HepG2 (cell line): ENCODE results near the gene GIPC2. TPM values are rescaled to one million over a fixed set of nuclear protein-coding genes. Genes with fewer than 3 reads are reported as not detected.
A peak's percentile ranks its signal among the peaks of the same experiment; 100 is the strongest.

ENCODE experiments used
- ATAC-seq: fragments of 200-7000 bp; cut with Tn5 transposase; 3 replicates; pipeline ENCODE4 v1.9.1; 2020; ENCODE audit warnings: mild to moderate bottlenecking, moderate library complexity
- BruUV-seq: library from RNA; stranded (reverse); fragments of 400-500 nt; replicated peaks from 2 replicates; lab custom pipeline; 2021; lab: Mats Ljungman, UMichigan
- CTCF ChIA-PET: fragments of 300-600 bp; formaldehyde crosslinking; extraction: SDS; loops from one replicate; lab custom pipeline; 2021; ENCODE audit warnings: low total read pairs, inconsistent platforms, low intra/inter-chr PET ratio; lab: Yijun Ruan, JAX
- POLR2A ChIA-PET: fragments of 350-600 bp; sonication (Branson Sonifier 250); formaldehyde crosslinking; loops from one replicate; lab custom pipeline; 2020; ENCODE audit warnings: antibody characterized with exemption, inconsistent platforms; lab: Yijun Ruan, JAX
- DNase-seq: peaks from one replicate; pipeline ENCODE4 v3.0.0-alpha.2; 2015; ENCODE audit warnings: low spot score
- FAIRE-seq: peaks from 3 replicates; lab custom pipeline; 2011; peaks lifted over from hg19 to GRCh38; lab: Jason Lieb, UNC
- H2AFZ ChIP-seq: one replicate; pipeline ENCODE4 v1.6.1; 2011; ENCODE audit warnings: low read length, inconsistent platforms
- H3K27ac ChIP-seq: fragments of 300-600 bp; 3 replicates; pipeline ENCODE4 v1.8.0; 2011; ENCODE audit warnings: mixed run types, mild to moderate bottlenecking, mixed read lengths, low read length, inconsistent platforms; ENCODE audit not compliant: insufficient read depth; ENCODE audit errors: extremely low read length
- H3K27me3 ChIP-seq, 2 experiments: fragments of 200-600 bp in 1 of 2; 2 replicates in 1 of 2; 3 replicates in 1 of 2; pipeline versions ENCODE4 v1.6.0 to v1.8.0; 2011; ENCODE audit warnings: low read length in 2 of 2, mild to moderate bottlenecking in 2 of 2, moderate library complexity in 2 of 2, inconsistent platforms in 1 of 2; ENCODE audit not compliant: insufficient read depth in 2 of 2, control insufficient read depth in 1 of 2
- H3K36me3 ChIP-seq, 2 experiments: fragments of 200-600 bp in 1 of 2; replicated peaks in 1 of 2; 2 replicates in 1 of 2; 3 replicates in 1 of 2; pipeline versions ENCODE4 v1.5.1 to v1.8.0; 2011; ENCODE audit warnings: low read length in 2 of 2, inconsistent platforms in 1 of 2; ENCODE audit not compliant: insufficient read depth in 2 of 2, control insufficient read depth in 1 of 2
- H3K4me1 ChIP-seq: 2 replicates; pipeline ENCODE4 v1.5.1; 2012; ENCODE audit warnings: low read length, inconsistent platforms; ENCODE audit not compliant: insufficient read depth
- H3K4me2 ChIP-seq: 2 replicates; pipeline ENCODE4 v1.6.0; 2011; ENCODE audit warnings: low read depth, low read length, inconsistent platforms
- H3K4me3 ChIP-seq, 3 experiments: fragments of 200-600 bp in 1 of 3; sonication (generic), shearing (Covaris generic) in 1 of 3; replicated peaks in 1 of 3; 2 replicates each; pipeline ENCODE4 v1.5.1; 2011 to 2016; ENCODE audit warnings: low read length in 3 of 3, inconsistent platforms in 2 of 3, low read depth in 2 of 3, mild to moderate bottlenecking in 2 of 3, control low read depth in 1 of 3, mixed read lengths in 1 of 3; ENCODE audit not compliant: insufficient read depth in 1 of 3
- H3K79me2 ChIP-seq: one replicate; pipeline ENCODE4 v1.6.1; 2011; ENCODE audit warnings: low read length, inconsistent platforms; ENCODE audit not compliant: insufficient read depth
- H3K9ac ChIP-seq: 2 replicates; pipeline ENCODE4 v1.6.0; 2011; ENCODE audit warnings: mild to moderate bottlenecking, low read depth, low read length, inconsistent platforms; ENCODE audit not compliant: insufficient read depth
- H3K9me3 ChIP-seq: 2 replicates; pipeline ENCODE4 v1.5.1; 2012; ENCODE audit warnings: mild to moderate bottlenecking, low read length
- H4K20me1 ChIP-seq: 2 replicates; pipeline ENCODE4 v1.6.0; 2011; ENCODE audit warnings: inconsistent platforms, mild to moderate bottlenecking, low read length, moderate library complexity; ENCODE audit not compliant: insufficient read depth
- ASH2L ChIP-seq: fragments of 300-600, 200-600 bp; sonication (generic); IDR thresholded peaks from 2 replicates; pipeline ENCODE4 v1.7.0; 2017; ENCODE audit warnings: low read depth, mild to moderate bottlenecking, moderate library complexity, mixed read lengths, low read length; ENCODE audit not compliant: insufficient read length
- HNF4A ChIP-seq: sonication (generic); formaldehyde crosslinking; IDR thresholded peaks from 2 replicates; pipeline ENCODE4 v1.4.0; 2020; ENCODE audit warnings: missing genetic modification reagents
- MAFK ChIP-seq, 2 experiments: IDR thresholded peaks in 1 of 2; conservative IDR thresholded peaks in 1 of 2; 2 replicates each; pipeline ENCODE4 v1.6.1; 2011; ENCODE audit warnings: improper control_type of control experiment in 2 of 2, low read length in 2 of 2
- POGZ ChIP-seq: sonication (generic); formaldehyde crosslinking; IDR thresholded peaks from 2 replicates; pipeline ENCODE4 v1.4.0; 2020; ENCODE audit warnings: mild to moderate bottlenecking, missing genetic modification reagents
- ZBTB42 ChIP-seq: sonication (generic); formaldehyde crosslinking; IDR thresholded peaks from 2 replicates; pipeline ENCODE4 v1.5.0; 2020; ENCODE audit warnings: mild to moderate bottlenecking, missing genetic modification reagents
- ZNF552 ChIP-seq: sonication (generic); formaldehyde crosslinking; IDR thresholded peaks from 2 replicates; pipeline ENCODE4 v1.9.0; 2022; ENCODE audit warnings: missing genetic modification reagents, mild to moderate bottlenecking, borderline replicate concordance
- ZNF644 ChIP-seq: IDR thresholded peaks from 2 replicates; pipeline ENCODE4 v1.6.1; 2016; ENCODE audit warnings: low read depth
- WGBS: methylation state at CpG from one replicate; pipeline ENCODE4 v1.1.6; 2017; ENCODE audit warnings: low lambda C conversion rate; 5-methylcytosine and 5-hydroxymethylcytosine counted together
- in situ Hi-C: cut with HindIII; loops from 2 replicates; pipeline ENCODE4 v1.10.0; 2017; ENCODE audit warnings: low pct_unique_long_range_greater_than_20kb; ENCODE audit not compliant: extremely low pct_ligation_motif_present
- intact Hi-C: fragments of 100-400 bp; cut with micrococcal nuclease; formaldehyde crosslinking; loops from one replicate; pipeline ENCODE4 v1.10.0; 2022; ENCODE audit not compliant: unreplicated experiment
- polyA plus RNA-seq, 8 experiments: library from polyadenylated mRNA; depleted of rRNA in 3 of 8; stranded (reverse) in 7 of 8; unstranded in 1 of 8; fragments of >200 nt; fragmentation: Illumina TruSeq in 4 of 8; extraction: Trizol in 4 of 8; gene quantifications; 2 replicates each; pipeline versions ENCODE4 v1.2.1 to v1.2.3, GENCODE V29; 2011 to 2016; ENCODE audit warnings: low read depth in 4 of 8, missing spikeins in 1 of 8, mixed read lengths in 1 of 8; ENCODE audit not compliant: insufficient read depth in 1 of 8
- total RNA-seq, 5 experiments: library from RNA; depleted of rRNA; stranded (reverse); fragments of >200 nt; fragmentation: Illumina TruSeq; extraction: Trizol; gene quantifications; 2 replicates each; pipeline ENCODE4 v1.2.3, GENCODE V29; 2016; ENCODE audit warnings: low read depth in 1 of 5
- TF ChIP-seq, protein P1 (sequence below): sonication (generic); formaldehyde crosslinking; IDR thresholded peaks from 2 replicates; pipeline ENCODE4 v1.4.0; 2020; ENCODE audit warnings: missing genetic modification reagents
- TF ChIP-seq, protein P2 (sequence below): sonication (generic); formaldehyde crosslinking; IDR thresholded peaks from 2 replicates; pipeline ENCODE4 v1.4.0; 2020; ENCODE audit warnings: missing genetic modification reagents, borderline replicate concordance
- TF ChIP-seq, protein P3 (sequence below): IDR thresholded peaks from 2 replicates; pipeline ENCODE4 v1.4.0; 2020; ENCODE audit warnings: mild to moderate bottlenecking, missing genetic modification reagents

Gene GIPC2
- total and polyA plus RNA-seq, 2 of the 13 experiments (the other 11 are each of a cell fraction or from before 2014, with no cell fraction given): 6.1 to 21.6 TPM

DNA sequence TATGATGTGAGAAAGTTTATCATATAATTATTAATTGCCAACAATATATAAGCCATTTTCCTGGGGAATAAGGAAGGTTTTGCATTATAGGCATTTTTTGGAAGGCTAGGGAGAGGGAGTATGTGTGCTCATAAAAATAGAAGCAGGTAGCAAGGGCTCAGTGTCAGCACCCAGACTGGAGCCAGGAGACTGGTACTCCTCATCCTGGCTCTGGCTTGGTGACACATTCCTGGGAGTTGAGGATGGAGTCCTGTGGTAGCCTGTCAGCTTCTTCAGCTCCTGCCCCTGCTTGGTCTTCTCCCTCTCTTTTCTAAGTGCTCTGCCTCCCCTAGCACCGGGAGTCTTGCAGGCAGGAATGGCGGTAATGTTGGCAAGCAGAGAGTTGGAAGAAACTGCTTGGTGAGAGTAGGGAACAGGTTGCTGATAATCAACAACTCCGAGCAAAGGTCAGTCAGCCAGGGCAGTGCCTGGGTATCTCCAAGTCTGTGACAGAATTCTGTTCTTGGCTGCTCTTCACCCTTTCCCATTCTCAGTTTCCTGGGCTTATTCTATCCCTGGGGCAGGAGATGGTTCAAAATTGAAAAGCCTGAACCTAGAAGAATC, 23.0 kb downstream of the GIPC2 start:
- CTCF ChIA-PET: no interaction called here
- Histone ChIP-seq H3K36me3 (no peaks in the 10 kb centered on the region), H2AFZ (no peak overlapping the region), H3K4me3 (no peak overlapping the region), H3K79me2 (peaks cover 15% of the 10 kb centered on the region), H3K27ac (no peak overlapping the region), H3K9me3 (no peaks in the 10 kb centered on the region), H4K20me1 (no peaks in the 10 kb centered on the region; the same call in 1 of the 2 replicates), H3K4me1 (peaks cover 14% of the 10 kb centered on the region), H3K4me2 (no peak overlapping the region), H3K9ac (no peak overlapping the region), H3K27me3 (no peaks in the 10 kb centered on the region)
- DNase-seq (no peak), ATAC-seq (peak; percentile 80), FAIRE-seq (no peak)
- no TSS peak for BruUV-seq
- intact Hi-C loops (no loop called here), in situ Hi-C loops (no loop called here)
- POLR2A ChIA-PET: no interaction called here
- WGBS: 63% methylated on average over 3 of the region's 3 CpGs
- TF ChIP-seq, protein P1, sequence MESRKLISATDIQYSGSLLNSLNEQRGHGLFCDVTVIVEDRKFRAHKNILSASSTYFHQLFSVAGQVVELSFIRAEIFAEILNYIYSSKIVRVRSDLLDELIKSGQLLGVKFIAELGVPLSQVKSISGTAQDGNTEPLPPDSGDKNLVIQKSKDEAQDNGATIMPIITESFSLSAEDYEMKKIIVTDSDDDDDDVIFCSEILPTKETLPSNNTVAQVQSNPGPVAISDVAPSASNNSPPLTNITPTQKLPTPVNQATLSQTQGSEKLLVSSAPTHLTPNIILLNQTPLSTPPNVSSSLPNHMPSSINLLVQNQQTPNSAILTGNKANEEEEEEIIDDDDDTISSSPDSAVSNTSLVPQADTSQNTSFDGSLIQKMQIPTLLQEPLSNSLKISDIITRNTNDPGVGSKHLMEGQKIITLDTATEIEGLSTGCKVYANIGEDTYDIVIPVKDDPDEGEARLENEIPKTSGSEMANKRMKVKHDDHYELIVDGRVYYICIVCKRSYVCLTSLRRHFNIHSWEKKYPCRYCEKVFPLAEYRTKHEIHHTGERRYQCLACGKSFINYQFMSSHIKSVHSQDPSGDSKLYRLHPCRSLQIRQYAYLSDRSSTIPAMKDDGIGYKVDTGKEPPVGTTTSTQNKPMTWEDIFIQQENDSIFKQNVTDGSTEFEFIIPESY: peak; percentile 88
- TF ChIP-seq, protein P2, sequence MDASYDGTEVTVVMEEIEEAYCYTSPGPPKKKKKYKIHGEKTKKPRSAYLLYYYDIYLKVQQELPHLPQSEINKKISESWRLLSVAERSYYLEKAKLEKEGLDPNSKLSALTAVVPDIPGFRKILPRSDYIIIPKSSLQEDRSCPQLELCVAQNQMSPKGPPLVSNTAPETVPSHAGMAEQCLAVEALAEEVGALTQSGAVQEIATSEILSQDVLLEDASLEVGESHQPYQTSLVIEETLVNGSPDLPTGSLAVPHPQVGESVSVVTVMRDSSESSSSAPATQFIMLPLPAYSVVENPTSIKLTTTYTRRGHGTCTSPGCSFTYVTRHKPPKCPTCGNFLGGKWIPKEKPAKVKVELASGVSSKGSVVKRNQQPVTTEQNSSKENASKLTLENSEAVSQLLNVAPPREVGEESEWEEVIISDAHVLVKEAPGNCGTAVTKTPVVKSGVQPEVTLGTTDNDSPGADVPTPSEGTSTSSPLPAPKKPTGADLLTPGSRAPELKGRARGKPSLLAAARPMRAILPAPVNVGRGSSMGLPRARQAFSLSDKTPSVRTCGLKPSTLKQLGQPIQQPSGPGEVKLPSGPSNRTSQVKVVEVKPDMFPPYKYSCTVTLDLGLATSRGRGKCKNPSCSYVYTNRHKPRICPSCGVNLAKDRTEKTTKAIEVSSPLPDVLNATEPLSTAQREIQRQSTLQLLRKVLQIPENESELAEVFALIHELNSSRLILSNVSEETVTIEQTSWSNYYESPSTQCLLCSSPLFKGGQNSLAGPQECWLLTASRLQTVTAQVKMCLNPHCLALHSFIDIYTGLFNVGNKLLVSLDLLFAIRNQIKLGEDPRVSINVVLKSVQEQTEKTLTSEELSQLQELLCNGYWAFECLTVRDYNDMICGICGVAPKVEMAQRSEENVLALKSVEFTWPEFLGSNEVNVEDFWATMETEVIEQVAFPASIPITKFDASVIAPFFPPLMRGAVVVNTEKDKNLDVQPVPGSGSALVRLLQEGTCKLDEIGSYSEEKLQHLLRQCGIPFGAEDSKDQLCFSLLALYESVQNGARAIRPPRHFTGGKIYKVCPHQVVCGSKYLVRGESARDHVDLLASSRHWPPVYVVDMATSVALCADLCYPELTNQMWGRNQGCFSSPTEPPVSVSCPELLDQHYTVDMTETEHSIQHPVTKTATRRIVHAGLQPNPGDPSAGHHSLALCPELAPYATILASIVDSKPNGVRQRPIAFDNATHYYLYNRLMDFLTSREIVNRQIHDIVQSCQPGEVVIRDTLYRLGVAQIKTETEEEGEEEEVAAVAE: no peak
- peak; percentile 49; the same call in 1 of the 2 replicates for TF ChIP-seq POGZ (CRISPR knock-in tag)
- TF ChIP-seq ZNF552 (CRISPR knock-in tag): no peak
- TF ChIP-seq HNF4A (CRISPR knock-in tag): peak; percentile 49
- TF ChIP-seq, protein P3, sequence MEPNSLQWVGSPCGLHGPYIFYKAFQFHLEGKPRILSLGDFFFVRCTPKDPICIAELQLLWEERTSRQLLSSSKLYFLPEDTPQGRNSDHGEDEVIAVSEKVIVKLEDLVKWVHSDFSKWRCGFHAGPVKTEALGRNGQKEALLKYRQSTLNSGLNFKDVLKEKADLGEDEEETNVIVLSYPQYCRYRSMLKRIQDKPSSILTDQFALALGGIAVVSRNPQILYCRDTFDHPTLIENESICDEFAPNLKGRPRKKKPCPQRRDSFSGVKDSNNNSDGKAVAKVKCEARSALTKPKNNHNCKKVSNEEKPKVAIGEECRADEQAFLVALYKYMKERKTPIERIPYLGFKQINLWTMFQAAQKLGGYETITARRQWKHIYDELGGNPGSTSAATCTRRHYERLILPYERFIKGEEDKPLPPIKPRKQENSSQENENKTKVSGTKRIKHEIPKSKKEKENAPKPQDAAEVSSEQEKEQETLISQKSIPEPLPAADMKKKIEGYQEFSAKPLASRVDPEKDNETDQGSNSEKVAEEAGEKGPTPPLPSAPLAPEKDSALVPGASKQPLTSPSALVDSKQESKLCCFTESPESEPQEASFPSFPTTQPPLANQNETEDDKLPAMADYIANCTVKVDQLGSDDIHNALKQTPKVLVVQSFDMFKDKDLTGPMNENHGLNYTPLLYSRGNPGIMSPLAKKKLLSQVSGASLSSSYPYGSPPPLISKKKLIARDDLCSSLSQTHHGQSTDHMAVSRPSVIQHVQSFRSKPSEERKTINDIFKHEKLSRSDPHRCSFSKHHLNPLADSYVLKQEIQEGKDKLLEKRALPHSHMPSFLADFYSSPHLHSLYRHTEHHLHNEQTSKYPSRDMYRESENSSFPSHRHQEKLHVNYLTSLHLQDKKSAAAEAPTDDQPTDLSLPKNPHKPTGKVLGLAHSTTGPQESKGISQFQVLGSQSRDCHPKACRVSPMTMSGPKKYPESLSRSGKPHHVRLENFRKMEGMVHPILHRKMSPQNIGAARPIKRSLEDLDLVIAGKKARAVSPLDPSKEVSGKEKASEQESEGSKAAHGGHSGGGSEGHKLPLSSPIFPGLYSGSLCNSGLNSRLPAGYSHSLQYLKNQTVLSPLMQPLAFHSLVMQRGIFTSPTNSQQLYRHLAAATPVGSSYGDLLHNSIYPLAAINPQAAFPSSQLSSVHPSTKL (CRISPR knock-in tag): 0 out of 2 replicates have a peak, but pooled peaks have one; percentile 17
- TF ChIP-seq ASH2L: no peak
- peak; percentile 60; the same call in 1 of the 2 replicates for TF ChIP-seq ZNF644 (CRISPR knock-in tag)
- no peak for TF ChIP-seq ZBTB42 (CRISPR knock-in tag)
- 0 out of 4 replicates have a peak, but pooled peaks of 1 of the 2 experiments have one; percentile 18 for TF ChIP-seq MAFK (conservative IDR thresholded peaks at IDR 0.05 in 1 of 2, IDR thresholded peaks at IDR 0.05 in 1 of 2; ENCODE audit: low read length in 2 of 2)
